GOT3 (cell line): ENCODE data around the gene SLC5A6.
"Not testable (repeated sequence)": the region's sequence is repeated elsewhere in the genome, so short reads cannot be mapped to it uniquely, and the experiment has no call there.

Source experiments
- DNase-seq: peaks from one replicate; lab custom pipeline; 2025; ENCODE audit warnings: mixed read lengths; lab: John Stamatoyannopoulos, UW

The SLC5A6 gene

DNA sequence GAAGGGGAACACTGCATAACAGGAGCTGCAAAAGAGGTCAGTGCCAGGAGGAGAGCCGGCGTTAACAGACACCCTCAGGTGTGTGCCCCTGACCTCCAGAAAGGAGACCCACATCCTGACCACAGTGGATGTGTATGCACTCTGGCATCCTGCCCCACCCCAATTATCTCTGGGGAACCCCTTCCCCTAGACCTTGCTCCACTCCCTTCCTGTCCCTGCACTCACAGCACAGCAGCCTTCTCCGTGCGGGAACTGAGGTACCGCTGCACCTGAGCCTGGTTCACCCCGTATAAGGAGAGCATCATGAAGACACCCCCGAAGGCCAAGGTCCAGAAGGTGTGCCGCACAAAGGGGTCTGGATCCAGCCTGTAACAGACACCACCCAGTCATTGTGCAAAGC lies 7.5 kb downstream of the SLC5A6 start:
- DNase-seq: no peak

DNA sequence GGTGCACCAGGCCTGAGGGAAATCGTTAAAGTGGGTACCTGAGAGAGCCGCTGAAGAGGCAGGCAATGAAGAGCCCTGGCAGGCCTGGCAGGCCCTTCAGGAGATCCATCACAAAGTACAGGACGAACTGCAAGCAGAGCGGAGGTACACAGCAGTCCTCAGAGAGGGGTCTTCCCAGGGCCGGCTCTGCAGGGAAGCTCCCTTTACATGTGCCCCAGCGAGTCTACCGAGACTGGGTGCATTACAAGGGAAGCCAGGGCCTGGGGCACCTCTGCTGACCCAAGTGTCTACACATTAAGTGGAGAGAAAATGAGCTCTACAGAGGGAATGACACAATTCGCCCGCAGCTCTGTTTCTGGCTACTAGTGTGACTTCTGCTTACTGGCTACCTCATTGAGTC lies 8.3 kb downstream of the SLC5A6 start:
- DNase-seq: no peak

DNA sequence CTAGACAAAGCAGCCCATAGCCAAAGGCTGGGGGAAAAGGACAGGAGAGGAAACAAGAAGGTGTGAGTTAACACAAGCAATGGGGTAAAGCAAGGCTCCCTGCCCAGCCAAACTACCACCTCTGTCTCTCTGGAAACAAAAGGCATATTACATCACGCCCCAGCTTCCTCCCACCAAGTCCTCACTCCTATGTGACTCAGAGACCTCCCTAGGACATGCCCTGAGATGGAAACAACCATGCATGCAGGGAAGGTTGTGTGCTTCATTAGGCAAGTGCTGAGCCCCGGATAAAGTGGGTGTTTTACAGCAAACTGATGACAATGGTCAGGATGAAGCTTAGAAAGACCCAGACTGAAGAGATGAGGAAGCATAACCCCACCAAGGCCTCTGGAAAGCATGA lies 9.2 kb downstream of the SLC5A6 start:
- no peak for DNase-seq

DNA sequence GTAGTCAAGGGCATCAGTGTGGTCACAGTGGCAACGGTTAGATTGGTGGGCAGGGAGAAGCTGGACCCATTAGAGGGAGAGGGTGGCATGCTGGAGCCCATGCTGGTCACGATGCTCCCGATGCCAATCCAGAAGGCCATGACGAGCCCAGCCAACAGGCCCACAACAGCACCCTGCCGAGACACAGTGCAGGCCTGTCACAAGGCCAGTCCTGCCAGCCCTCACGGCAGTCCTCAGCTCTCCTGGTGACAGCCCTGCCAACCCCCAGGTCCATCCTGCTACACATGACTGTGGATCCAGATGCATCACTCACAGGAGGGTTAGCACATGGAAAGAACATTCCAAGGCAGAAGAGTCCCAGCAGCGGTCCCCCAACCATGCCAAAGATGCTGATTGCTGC lies 10.4 kb downstream of the SLC5A6 start:
- no peak for DNase-seq

DNA sequence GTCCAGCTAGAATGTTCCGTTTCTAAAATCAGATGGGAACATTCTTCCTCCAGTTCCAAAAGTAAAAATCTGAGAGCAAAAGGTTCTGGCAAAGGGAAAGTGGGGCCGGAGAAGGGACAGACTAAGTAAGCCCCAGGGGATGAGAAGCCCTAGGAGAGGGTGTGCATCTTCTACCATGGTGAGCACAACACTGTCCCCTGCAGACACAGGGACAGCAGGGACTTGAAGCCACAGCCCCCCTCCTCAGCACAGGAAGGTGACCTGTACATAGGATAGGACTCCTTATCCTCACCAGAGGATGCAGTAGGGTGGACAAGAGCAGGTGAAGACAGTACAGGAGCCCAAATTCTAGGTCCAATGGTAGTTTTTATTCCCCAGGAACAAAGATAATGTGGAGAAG lies 12.8 kb downstream of the SLC5A6 start:
- DNase-seq: no peak

DNA sequence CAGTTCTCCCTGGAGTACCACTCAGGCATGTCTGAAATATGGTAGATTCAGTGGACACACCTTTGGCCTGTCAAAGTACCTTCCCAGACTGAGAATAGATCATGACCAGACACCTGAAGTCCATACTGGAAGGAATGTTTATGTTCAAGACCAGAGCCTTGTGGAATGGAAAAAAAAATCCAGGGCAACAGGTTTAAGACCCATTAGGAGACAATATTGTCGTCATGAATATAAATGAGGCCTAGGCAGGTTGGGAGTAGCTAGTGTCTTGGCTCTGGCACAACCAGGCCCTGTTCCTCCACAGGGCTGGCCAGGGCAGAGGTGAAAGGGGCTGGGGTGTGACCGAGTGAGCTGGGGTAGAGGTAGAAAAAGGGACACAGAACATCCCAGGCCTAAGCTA lies 13.4 kb downstream of the SLC5A6 start:
- DNase-seq: no peak

DNA sequence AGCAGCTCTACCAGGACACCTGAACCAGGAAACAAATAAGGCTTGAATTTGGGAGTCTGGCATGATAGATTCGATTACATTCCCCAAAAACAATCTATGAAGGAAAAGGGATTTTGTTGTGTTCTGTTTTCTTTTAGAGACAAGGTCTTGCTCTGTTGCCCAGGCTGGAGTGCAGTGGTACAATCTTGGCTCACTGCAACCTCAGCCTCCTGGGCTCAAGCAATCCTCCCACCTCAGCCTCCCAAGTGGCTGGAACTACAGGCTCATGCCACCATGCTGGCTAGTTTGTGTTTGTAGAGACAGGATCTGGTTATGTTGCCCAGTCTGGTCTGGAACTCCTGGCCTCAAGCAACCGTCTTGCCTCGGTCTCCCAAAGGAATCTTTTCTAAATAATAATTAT lies 14.0 kb downstream of the SLC5A6 start:
- not testable (repeated sequence) for DNase-seq

DNA sequence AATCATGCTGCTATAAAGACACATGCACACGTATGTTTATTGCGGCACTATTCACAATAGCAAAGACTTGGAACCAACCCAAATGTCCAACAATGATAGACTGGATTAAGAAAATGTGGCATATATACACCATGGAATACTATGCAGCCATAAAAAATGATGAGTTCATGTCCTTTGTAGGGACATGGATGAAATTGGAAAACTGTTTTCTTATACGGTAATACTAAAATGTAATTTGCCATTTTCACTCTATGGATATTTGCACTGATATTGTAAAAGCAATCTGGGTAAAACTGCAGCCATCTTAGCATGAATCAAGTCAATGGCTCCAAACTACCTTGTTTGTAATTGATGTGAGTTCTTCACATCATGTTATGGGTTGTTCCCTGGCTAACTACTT lies 16.3 kb downstream of the SLC5A6 start:
- not testable (repeated sequence) for DNase-seq

DNA sequence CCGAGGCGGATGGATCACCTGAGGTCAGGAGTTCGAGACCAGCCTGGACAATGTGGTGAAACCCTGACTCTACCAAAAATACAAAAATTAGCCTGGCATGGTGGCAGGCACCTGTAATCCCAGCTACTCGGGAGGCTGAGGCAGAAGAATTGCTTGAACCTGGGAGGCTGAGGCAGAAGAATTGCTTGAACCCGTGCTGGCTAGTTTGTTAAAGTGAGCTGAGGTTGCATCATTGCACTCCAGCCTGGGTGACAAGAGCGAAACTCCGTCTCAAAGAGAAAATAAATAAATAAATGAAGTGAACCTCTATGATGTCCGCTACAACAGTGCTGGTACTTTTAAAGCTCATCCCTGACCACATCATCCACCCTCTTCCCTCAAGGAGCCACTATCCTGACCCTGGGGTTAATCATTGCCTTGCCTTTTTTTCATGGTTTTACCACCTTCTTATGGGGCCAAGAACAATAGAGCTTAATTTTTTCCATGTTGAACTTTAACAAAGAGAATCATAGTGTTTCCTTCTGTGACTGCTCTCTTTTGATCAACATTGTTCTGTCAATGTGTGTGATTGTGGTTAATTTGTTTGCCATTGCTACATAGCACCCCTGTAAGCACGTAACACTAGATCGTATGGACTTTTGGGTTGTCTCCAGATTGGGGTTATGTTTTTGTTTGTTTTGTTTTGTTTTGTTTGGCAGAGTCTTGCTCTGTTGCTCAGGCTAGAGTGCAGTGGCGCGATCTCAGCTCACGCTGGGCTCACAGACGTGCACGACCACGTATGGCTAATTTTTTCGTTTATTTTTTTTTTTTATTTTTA lies 17.3 kb downstream of the SLC5A6 start:
- no peak for DNase-seq

DNA sequence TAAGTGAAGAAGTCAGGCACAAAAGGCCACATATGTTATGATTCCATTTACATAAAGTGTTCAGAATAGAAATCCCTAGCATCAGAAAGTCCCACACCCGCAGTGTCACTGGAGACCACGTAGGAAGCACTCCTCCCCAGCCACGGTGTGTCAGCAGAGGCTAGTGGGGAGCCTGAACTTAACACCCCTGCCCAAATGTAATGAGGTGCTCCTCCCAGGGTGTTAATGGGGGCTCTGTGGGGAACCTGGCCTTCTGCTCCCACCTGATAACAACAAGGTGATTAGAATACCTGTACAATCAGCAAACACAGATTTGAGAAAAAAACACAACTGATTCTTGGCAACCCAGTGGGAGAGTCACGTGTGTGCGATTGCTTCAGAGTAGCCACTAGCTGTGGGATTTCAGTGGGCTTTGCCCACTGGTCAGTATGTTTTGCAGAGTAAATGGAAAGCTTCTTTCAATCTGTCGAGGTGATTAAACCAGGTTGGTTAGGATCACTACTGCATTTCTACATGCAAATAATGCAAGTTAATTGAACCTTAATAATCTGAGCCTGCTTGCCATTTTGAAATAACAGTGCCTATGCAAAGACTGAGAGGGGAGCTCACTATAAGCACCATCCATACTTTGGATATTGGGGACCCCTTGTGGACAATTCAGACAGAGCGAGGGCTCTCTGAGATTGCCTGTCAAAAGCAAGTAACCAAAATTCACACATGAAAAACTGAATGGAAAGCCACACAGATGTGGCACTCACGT lies 20.8 kb downstream of the SLC5A6 start:
- no peak for DNase-seq

DNA sequence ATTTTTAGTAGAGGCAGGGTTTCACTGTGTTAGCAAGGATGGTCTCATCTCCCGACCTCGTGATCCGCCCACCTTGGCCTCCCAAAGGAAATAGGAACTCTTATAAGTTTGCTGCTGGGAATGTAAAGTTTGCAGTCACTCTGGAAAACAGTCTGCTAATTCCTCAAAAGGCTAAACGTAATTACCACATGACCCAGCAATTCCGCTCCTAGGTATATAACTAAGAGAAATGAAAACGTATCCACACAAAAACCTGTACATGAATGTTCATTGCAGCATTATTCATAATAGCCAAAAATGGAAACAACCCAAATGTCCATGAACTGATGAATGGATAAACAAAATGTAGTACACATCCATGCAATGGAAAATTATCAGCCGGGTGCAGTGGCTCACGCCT lies 22.1 kb downstream of the SLC5A6 start:
- no peak for DNase-seq

DNA sequence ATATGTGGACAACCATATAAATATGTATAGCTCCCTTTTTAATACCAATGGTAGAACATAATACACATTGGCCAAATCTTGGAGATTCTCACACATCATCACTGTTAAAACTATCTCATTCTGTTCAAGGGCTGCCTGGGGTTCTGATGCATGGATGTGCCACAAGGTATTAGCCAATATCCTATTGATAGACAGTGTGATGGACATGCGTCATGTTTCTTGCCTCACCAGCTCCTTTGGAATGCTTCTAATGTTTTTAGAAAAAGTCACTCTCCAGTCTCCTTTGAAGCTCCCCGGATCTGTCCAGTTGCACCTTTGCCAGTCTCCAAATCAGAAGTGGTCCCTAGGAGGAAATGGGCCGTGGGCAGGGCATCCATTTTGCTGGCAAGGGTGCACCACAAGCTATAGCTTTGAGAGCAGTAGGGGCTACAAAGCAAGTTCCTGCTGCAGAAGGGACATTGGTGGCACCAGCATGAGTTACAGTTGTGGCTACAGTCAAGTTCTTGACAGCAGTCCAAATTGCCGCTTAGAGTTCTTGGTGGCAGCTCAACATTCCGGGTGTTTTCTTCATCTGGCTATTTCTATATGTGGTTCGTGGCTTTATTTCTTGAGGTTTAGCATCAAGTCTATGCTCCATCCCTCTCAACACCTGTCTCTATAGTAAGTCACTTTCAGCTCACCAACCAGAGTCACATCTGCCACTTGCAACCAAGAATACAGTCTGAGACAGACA lies 25.3 kb downstream of the SLC5A6 start:
- DNase-seq: no peak

DNA sequence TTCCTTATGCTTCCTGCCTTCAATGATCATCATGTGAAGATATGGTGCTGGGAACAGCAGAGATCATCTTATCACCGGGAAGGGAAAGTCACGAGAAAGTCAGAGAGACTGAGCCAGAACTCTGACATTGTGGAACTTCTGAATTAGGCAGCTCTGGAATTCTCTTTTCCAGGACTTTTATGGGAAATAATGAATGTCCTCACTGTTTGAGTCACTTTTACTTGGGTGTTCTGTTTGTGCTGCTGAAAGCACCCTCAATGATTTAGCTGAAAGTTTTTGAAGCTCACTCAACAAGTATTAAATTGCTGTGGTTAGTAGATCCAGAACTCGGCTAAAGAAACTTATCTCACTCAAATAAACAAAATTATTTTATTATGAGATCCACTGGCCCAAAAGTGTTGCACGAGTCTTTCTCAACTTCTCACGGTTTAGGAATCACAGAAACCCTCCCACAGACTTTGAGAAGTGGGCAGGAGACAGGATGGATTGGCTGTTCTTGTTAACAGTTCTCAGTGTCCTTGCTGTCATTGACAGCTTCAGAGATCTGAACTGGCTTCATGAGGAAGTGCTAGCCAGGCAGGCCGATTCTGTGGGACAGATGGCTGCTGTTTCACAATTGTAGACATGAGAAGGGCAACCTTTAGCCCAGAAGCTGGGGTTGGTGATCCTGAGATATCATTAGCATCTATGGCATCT lies 26.6 kb downstream of the SLC5A6 start:
- DNase-seq: no peak

DNA sequence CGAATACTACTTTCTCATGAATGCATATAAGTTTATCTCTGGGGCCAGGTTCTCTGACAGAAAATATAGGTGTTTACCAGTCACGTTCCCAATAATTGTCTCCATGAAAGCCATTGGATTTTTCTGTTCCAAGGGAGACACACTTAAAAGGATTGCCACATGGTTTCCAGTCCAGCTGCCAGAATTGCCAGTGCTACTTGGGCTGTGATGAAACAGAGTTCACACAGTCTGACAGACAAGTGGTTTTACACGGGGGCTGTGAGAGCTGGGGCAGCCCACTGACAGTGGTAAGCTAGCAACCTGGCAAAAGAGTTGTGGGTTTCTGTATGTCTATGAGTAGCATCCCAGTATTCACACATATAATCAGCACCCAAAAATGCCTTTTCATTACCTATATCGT lies 28.0 kb downstream of the SLC5A6 start:
- no peak for DNase-seq

DNA sequence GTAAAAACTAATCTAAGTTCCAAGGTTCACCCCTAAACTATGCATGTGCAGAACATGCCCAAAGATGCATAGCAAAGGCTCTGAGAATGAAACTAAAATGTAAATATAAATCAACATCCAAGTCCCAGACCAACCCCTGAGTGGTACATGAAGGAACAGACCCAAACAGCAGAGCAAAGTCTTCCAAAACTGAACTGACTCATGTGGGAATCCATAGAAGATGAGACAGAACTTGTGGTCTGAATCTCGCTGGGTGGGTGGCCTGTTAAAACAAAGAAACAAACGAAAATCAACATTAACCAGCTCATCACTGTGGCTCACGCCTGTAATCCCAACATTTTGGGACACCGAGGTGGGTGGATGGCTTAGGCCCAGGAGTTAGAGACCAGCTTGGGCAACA lies 29.7 kb downstream of the SLC5A6 start:
- DNase-seq: no peak

DNA sequence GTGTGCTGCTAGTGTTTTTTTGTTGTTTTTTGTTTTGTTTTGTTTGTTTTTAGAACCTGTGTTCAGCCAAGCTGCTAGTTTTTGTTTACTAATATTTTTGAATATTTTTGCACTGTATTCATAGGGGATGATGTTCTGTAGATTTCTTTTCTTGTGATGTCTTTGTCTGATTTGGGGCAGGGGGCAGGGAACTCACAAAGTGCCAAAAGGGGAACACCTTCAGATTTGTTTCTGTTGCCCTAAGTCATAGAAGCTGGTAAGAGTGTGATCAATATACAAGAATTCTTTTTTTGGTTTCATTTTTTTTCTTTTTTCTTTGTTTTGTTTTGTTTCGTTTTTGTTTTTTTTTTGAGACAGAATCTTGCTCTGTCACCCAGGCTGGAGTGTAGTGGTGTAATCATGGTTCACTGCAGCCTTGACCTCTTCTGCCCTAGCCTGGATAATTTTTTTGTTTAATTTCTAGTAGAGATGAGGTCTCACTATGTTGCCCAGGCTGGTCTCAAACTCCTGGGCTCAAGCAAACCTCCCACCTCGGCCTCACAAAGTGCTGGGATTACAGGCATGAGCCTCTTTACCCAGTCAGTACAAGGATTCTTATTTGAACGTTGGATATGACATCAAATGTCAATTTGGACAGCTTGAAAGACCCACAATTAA lies 32.6 kb downstream of the SLC5A6 start:
- no peak for DNase-seq

DNA sequence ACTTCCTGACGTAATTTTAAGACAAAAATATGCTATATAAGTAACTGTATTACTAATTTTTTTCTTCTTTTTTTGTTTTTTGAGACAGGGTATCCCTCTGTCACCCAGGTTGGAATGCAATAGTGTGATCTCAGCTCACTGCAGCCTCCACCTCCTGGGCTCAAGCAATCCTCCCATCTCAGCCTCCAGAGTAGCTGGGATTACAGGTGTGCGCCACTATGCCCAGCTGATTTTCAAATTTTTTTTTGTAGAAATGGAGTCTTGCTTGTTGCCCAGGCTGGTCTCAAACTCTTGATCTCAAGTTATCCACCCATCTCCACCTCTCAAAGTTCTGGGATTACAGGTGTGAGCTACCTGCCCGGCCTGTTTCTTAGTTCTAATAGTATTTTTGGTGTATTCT lies 33.6 kb downstream of the SLC5A6 start:
- DNase-seq: no peak

DNA sequence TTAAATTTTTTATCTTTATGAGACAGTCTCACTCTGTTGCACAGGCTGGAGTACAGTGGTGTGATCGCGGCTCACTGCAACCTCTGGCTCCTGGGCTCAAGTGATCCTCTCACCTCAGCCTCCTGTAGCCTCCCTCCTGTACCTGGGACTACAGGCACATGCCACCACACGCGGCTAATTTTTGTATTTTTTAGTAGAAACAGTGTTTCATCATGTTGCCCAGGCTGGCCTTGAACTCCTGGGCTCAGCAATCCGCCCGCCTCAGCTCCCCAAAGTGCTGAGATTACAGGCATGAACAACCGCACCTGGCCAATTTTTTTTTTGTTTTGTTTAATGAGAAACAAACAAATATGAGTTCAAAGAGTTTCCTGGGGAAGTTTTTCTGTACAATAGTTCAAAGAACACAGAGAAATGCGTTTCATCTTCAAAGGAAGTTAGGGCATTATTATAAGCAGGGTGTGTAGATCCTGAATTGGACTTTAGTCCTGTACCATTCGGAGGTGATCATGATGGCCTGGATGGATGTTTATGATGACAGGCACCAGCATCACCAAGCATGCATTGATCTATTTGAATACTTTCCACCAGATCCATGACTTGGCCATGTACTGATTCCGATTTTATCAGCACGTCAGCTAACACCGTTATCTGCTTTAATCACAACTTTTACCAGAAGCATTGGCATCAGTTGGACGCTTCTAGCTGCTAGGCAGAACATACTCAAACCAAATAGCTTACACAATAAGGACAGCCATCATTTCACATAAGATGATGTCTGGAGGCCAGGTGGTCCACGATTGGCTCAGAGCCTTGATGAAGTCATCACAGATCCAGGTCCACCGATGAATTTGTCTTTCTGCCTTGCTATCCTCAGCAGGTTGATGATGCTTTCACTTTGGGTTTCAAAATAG lies 34.4 kb downstream of the SLC5A6 start:
- DNase-seq: no peak

DNA sequence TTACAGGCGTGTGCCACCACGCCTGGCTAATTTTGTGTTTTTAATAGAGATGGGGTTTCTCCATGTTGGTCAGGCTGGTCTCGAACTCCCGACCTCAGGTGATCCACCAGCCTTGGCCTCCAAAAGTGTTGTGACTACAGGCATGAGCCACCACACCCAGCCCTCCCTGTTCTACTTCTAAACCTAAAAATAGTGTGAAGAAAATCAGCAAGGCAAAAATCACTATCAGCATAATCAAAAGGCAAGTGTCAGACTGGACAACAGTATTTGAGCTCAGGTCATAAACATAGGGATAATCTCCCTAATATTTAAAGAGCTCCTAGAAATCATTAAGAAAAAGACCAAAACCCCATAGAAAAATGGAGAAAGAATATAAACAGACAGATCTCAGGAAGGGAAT lies 36.3 kb downstream of the SLC5A6 start:
- DNase-seq: not testable (repeated sequence)

DNA sequence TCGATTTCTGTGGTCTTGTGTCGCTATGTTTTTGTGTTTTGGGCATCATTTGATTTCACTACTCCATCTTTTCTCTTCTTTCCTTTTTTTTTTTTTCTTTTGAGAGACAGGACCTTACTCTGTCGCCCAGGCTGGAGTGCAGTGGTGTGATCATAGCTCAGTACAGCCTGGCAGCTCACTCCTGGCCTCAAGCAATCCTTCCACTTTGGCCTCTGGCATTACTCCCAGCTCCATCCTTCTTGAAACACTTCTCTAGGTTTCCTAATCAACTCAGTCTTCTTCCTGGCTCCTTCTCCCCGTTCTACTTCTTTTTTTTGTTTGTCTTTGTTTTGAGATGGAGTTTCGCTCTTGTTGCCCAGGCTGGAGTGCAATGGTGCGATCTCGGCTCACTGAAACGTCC lies 36.7 kb downstream of the SLC5A6 start:
- no peak for DNase-seq

DNA sequence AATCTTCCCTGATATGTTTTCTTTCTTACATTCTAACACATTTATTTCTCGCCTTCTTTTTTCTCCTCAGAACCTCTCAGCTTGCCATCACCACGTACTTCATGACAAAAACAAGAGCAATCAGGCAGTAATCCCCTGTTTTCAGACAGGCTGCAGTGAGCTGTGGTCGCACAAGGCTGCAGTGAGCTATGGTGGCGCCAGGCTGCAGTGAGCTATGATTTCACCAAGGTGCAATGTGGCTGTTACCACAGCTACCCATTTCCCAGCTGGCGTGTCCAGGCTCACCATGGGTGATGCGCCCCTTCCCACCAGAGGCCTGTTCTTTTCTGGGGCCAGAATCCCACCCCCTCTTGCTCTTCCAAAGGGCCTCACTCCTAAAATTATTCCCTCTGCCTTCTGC lies 37.4 kb downstream of the SLC5A6 start:
- no peak for DNase-seq
